Measurements from ENCODE around the gene TGFBI.

The TGFBI gene

GRCh38 chr5:136094913-136095641 lies 66.3 kb downstream of the TGFBI start:
- no peak for DNase-seq

- no peak for DNase-seq
These were observed 69.4 kb downstream of the TGFBI start for GRCh38 chr5:136098176-136098575.

GRCh38 chr5:136099870-136100269 lies 71.1 kb downstream of the TGFBI start:
- no peak for DNase-seq

GRCh38 chr5:136101884-136102283 lies 73.1 kb downstream of the TGFBI start:
- no peak for DNase-seq

- DNase-seq, result no peak
These were observed 74.3 kb downstream of the TGFBI start for GRCh38 chr5:136103118-136103517.

GRCh38 chr5:136104306-136104965 lies 75.6 kb downstream of the TGFBI start:
- no peak for DNase-seq

GRCh38 chr5:136106351-136107031 lies 77.7 kb downstream of the TGFBI start:
- no peak for DNase-seq

- DNase-seq, result no peak
These were observed 79.4 kb downstream of the TGFBI start for GRCh38 chr5:136108180-136108611.

GRCh38 chr5:136108766-136109165 lies 80.0 kb downstream of the TGFBI start:
- DNase-seq, result no peak

- DNase-seq, result no peak
These were observed 80.8 kb downstream of the TGFBI start for GRCh38 chr5:136109453-136110135.

All from NCI-H1092 treated with DMSO at 0.1 percent for 48 hours (cell line).